ENCODE data around the gene FCGR1A.
"Not testable (repeated sequence)": the region's sequence is repeated elsewhere in the genome, so short reads cannot be mapped to it uniquely, and the experiment has no call there.

FCGR1A gene

DNA sequence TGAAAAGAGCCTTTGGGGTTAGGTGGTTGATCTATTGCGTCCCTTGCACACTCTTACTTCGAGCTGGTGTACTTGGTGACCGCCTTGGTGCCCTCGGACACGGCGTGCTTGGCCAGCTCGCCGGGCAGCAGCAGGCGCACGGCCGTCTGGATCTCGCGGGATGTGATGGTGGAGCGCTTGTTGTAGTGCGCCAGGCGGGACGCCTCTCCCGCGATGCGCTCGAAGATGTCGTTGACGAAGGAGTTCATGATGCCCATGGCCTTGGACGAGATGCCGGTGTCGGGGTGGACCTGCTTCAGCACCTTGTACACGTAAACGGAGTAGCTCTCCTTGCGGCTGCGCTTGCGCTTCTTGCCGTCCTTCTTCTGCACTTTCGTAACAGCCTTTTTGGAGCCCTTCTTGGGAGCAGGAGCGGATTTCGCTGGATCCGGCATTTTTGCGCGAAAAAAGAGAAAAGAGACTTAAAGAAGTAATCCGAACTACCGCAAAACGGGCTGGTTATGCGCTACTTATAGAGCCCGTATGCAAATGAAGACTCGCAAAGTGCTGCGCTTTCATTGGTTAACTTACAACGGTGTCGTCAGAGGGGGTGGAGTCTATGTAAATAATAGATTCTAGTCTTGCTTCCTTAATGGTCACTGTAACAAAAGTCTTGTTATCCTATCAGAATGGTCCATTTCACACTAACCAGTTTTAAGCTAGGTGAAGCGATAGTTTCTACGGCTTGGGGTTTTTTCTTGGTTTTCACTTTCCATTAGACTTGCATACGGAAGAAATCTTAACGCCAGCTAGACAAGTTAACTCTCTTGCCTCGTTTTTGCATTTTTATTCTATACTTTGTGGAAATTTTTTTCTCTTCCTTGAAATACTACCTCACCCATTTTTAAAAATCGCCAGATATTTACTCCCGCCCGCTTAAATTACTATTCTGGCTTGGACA lies 29.7 kb downstream of the FCGR1A start:
- peak overlapping the region; percentile 52 for H3K4me3 ChIP-seq (ENCODE audit: low read length)
- DNase-seq (ENCODE audit: low read depth) = peak; percentile 84

DNA sequence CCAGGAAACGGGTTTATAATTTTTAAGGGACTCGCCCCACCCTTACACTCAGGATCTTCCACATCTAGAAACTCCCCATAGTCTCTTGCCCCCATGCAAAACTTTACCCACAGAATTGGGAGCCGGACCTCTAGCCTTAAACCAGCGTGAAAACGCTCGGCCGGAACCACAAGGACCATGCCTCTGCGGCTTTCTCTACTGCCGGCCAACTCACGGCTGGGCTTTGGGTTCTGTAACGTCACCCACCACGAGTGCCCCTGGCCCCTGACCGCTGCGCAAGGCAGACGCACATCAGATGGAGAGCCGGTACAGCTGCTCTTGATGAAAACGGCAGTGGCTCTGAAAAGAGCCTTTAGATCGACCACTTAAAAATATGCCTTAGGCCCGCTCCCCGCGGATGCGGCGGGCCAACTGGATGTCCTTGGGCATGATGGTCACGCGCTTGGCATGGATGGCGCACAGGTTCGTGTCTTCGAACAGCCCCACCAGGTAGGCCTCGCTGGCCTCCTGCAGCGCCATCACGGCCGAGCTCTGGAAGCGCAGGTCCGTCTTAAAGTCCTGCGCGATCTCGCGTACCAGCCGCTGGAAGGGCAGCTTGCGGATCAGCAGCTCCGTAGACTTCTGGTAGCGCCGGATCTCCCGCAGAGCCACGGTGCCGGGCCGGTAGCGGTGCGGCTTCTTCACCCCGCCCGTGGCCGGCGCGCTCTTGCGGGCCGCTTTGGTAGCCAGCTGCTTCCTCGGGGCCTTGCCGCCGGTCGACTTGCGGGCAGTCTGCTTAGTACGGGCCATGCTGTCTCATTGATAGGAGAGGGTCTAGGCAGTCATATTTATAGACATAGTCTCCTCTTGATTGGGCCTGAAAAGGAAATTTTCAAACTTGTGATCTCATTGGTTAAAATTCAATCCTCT lies 30.7 kb downstream of the FCGR1A start:
- peak; percentile 45 for DNase-seq (ENCODE audit: low read depth)
- peak overlapping the region; percentile 41 for H3K4me3 ChIP-seq (ENCODE audit: low read length)

DNA sequence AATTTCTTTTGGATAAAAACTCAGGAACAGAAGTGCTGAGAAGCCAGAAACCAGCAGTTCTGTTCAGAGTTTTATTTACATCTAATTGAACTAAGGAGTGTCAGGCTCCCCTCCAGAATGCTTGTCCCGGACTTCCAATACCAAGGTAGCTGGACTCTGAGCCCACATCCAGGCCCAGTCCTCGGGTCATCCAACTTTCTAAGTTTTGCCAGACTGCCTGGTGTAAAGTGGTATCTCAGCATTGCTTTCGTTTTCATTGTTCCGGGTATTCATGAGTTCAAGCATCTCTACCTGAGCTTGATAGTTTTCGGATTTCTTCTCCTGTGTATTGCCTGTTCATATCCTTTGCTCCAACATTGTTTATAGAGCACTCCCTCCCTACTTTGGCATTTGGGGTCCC lies 37.9 kb downstream of the FCGR1A start:
- not testable (repeated sequence) for DNase-seq (ENCODE audit: low read depth); H3K4me3 ChIP-seq (ENCODE audit: low read length)

DNA sequence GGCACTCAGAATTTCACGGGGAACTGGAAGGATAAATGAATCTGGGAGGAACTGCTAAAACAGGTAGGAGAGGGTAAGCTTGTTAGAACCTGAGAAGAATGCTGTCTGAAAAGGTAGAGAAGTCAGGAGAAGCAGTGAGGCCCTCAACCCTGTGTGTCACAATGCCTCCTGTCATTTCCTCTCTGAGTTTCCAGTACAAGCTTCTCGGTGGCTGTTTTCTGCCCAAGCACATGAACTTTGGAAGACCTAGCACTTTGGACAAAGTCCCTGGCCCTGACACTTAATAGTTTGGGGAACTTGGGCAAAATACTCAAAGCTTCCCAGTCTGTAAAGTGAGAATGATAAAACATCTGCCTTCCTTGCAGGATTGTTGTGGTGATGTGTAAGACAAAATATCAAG lies 44.1 kb downstream of the FCGR1A start:
- H3K4me3 ChIP-seq (ENCODE audit: low read length); DNase-seq (ENCODE audit: low read depth): not testable (repeated sequence)

DNA sequence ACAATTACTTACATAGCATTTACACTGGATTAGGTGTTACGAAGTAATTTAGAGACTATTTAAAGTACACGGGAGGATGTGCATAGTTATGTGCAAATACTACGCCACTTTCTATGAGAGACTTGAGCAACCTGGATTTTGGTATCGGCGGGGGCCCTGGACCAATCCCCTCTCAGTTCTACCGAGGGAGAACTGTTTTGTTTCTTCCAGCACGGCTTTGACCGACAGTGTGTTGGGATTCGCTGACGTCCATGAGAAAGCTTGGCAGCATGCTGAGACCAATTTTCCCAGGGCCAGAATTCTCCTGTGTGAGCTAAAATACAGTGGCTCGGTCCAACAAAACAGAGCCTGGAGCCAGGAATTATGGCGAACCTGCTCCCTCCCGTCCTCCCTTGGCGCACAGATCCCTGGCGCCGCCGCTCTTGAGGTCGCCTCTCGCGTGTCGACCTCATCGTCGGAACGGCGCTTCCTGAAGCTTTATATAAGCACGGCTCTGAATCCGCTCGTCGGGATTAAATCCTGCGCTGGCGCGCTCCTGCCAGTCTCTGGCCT lies 49.3 kb downstream of the FCGR1A start:
- not testable (repeated sequence) for H3K4me3 ChIP-seq (ENCODE audit: low read length); DNase-seq (ENCODE audit: low read depth)

DNA sequence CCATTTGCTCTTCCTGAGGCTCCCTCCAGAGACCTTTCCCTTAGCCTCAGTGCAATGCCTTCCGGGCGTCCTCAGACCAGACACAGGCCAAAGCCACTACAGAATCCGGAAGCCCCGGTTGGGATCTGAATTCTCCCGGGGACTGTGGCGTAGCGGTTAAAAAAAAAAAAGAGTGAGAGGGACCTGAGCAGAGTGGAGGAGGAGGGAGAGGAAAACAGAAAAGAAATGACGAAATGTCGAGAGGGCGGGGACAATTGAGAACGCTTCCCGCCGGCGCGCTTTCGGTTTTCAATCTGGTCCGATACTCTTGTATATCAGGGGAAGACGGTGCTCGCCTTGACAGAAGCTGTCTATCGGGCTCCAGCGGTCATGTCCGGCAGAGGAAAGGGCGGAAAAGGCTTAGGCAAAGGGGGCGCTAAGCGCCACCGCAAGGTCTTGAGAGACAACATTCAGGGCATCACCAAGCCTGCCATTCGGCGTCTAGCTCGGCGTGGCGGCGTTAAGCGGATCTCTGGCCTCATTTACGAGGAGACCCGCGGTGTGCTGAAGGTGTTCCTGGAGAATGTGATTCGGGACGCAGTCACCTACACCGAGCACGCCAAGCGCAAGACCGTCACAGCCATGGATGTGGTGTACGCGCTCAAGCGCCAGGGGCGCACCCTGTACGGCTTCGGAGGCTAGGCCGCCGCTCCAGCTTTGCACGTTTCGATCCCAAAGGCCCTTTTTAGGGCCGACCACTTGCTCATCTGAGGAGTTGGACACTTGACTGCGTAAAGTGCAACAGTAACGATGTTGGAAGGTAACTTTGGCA lies 50.0 kb downstream of the FCGR1A start:
- not testable (repeated sequence) for DNase-seq (ENCODE audit: low read depth); H3K4me3 ChIP-seq (ENCODE audit: low read length)

DNA sequence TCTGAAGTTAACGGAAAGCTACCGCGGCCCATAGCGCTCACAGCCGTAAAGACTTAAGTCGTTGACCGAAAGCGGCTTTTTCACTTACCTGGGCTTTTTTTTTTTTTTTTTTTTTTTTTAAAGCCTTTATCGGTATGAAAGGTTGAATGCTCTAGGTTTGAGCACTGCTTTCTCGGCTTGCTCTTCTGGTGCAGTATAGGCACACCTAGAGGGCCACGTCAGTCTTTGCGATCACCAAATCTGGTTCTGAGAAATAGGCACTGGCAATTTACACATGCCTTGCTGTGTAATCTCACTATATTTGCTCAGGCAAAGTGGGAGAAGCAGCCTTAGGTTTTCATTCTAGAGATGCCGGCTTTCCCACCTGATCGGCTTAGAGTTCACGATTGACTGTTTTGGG lies 50.6 kb downstream of the FCGR1A start:
- not testable (repeated sequence) for DNase-seq (ENCODE audit: low read depth); H3K4me3 ChIP-seq (ENCODE audit: low read length)

DNA sequence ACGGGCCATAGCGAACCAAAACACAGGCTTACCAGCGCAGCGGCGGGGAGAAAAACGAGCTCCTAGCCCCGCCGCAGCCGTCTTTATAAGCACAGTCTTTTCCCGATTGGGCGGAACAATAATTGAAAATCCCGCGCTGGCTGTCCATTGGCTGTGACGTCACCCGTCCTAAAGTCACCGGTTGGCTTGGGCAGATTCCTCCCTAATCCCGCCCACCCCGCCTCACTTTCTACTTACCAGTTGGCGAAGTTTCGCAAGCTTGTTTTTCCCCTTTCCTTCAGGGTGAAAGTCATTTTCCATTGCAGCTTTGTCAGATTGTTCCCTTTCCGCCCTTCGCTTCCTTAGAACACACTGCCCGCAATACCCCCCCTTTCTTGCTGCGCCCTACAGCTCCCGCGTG lies 58.7 kb downstream of the FCGR1A start:
- not testable (repeated sequence) for H3K4me3 ChIP-seq (ENCODE audit: low read length); DNase-seq (ENCODE audit: low read depth)

Measured in retinal pigment epithelial cell (primary cell).